GM21825 (cell line): ENCODE measurements around the gene C1QL3.

ENCODE experiments used
- ATAC-seq: cut with Tn5 transposase; IDR thresholded peaks from one replicate; pipeline ENCODE4 v1.9.1; 2021; ENCODE audit warnings: mild to moderate bottlenecking, moderate library complexity; ENCODE audit not compliant: unreplicated experiment

Gene C1QL3

GRCh38 chr10:16521311-16522016 lies at the start of gene C1QL3:
Gene C1QL3 (minus strand): TSS chr10:16521879. CDS start chr10:16521065, 814 bp downstream.
- peak; percentile 39 for ATAC-seq

GRCh38 chr10:16570731-16571130 lies 49.1 kb upstream of the C1QL3 start:
- peak; percentile 95 for ATAC-seq

- ATAC-seq = no peak
Measured at GRCh38 chr10:16566202-16566805, 44.6 kb upstream of the C1QL3 start.

GRCh38 chr10:16565604-16566003 lies 43.9 kb upstream of the C1QL3 start:
- ATAC-seq = no peak

GRCh38 chr10:16562891-16563290 lies 41.2 kb upstream of the C1QL3 start:
- ATAC-seq = no peak

GRCh38 chr10:16559236-16559773 lies 37.6 kb upstream of the C1QL3 start:
- ATAC-seq = no peak

GRCh38 chr10:16547973-16548372 lies 26.3 kb upstream of the C1QL3 start:
- ATAC-seq = no peak

GRCh38 chr10:16545116-16545736 lies 23.5 kb upstream of the C1QL3 start:
- ATAC-seq = peak; percentile 57

GRCh38 chr10:16544591-16544990 lies 22.9 kb upstream of the C1QL3 start:
- no peak for ATAC-seq

- ATAC-seq = no peak
Measured at GRCh38 chr10:16544099-16544498, 22.4 kb upstream of the C1QL3 start.

GRCh38 chr10:16536155-16536554 lies 14.5 kb upstream of the C1QL3 start:
- ATAC-seq = no peak

GRCh38 chr10:16529853-16530252 lies 8.2 kb upstream of the C1QL3 start:
- no peak for ATAC-seq

GRCh38 chr10:16527452-16527851 lies 5.8 kb upstream of the C1QL3 start:
- ATAC-seq = no peak

GRCh38 chr10:16520900-16521299 lies 779 bp downstream of the C1QL3 start:
- ATAC-seq = peak; percentile 42

GRCh38 chr10:16519908-16520861 lies 1.5 kb downstream of the C1QL3 start:
- peak; percentile 33 for ATAC-seq

GRCh38 chr10:16519250-16519907 lies 2.3 kb downstream of the C1QL3 start:
- ATAC-seq = no peak

GRCh38 chr10:16518822-16519221 lies 2.9 kb downstream of the C1QL3 start:
- no peak for ATAC-seq

- ATAC-seq = no peak
Measured at GRCh38 chr10:16510843-16511242, 10.8 kb downstream of the C1QL3 start.

GRCh38 chr10:16509996-16510395 lies 11.7 kb downstream of the C1QL3 start:
- no peak for ATAC-seq

GRCh38 chr10:16505161-16505560 lies 16.5 kb downstream of the C1QL3 start:
- ATAC-seq = no peak
